ENCODE results near the gene EPN3.

Gene EPN3

DNA sequence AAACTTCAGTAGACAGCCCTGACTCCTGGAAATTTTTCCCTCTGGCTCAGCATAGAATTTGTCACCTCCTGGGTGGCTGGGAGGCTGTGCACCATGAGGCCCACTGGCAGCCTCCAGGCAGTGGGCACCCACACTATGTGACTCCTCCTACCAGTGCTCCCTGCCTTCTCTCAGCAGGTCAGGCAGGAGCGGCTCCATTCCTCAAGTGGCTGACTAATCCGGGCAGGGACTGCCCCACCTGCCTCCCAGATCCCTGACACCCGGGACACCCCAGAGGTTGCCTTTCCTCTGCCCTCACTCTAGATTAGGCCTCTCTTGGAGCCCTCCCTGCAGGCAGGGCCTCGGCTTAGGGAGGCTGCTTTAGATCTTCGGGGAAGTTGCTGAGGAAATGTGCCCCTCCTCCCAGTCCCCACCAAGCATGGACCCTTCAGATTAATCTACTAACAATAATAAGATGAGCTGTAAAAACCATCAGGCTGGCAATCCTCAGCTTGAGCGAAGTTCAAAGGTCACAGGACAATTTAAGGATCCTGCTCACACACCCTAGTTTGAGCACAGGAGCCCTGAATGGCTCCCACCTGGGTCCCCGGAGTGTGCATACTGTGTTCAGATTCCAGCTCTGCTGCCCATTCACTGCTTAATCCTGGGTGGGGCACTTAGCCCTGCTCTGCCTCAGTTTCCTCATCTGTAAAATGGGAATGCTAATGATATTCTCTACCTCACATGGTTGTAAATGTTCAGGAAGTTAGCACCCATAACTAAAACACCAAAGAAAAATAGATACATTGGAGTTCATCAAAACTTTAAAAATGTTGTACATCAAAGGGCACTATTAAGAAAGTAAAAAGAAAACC lies 34.3 kb upstream of the EPN3 start:
- Histone ChIP-seq H3K27ac (ENCODE audit: low read depth, low read length, severe bottlenecking) (no peak overlapping the region), H3K4me1 (ENCODE audit: control insufficient read depth, insufficient read depth, low read length, poor library complexity, severe bottlenecking) (no peaks in the 10 kb centered on the region), H3K9me3 (ENCODE audit: control insufficient read depth, low read length) (no peaks in the 10 kb centered on the region), H3K36me3 (ENCODE audit: control insufficient read depth, insufficient read depth, low read length) (no peaks in the 10 kb centered on the region), H3K4me3 (ENCODE audit: extremely low read depth, insufficient read depth, low read length, poor library complexity, severe bottlenecking) (no peak overlapping the region)
- 76 to 87% methylated on average over 4 to 6 of the region's 7 CpGs for WGBS, 2 experiments (ENCODE audit: insufficient coverage in 2 of 2)

DNA sequence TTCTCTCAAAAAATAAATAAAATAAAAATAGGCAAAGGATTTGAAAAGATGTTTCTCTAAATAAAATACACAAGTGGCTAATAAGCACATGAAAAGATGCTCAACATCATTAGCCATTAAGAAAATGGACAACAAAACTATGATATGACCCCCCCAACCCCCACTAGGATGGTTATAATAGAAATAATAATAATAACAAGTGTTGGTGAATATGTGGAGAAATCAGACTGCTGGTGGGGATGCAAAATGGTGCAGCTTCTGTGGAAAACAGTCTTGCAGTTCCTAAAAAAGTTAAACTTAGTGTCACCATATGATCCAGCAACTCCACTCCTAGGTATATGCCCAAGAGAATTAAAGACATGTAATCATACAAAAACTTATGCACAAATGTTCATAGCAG lies 33.3 kb upstream of the EPN3 start:
- Histone ChIP-seq H3K9me3 (ENCODE audit: control insufficient read depth, low read length) (no peaks in the 10 kb centered on the region), H3K4me1 (ENCODE audit: control insufficient read depth, insufficient read depth, low read length, poor library complexity, severe bottlenecking) (no peaks in the 10 kb centered on the region), H3K27ac (ENCODE audit: low read depth, low read length, severe bottlenecking) (no peak overlapping the region), H3K4me3 (ENCODE audit: extremely low read depth, insufficient read depth, low read length, poor library complexity, severe bottlenecking) (no peak overlapping the region), H3K36me3 (ENCODE audit: control insufficient read depth, insufficient read depth, low read length) (no peaks in the 10 kb centered on the region)

GRCh38 chr17:50499721-50500120 lies 32.8 kb upstream of the EPN3 start:
- Histone ChIP-seq H3K36me3 (ENCODE audit: control insufficient read depth, insufficient read depth, low read length) (no peaks in the 10 kb centered on the region), H3K4me3 (ENCODE audit: extremely low read depth, insufficient read depth, low read length, poor library complexity, severe bottlenecking) (no peak overlapping the region), H3K9me3 (ENCODE audit: control insufficient read depth, low read length) (no peaks in the 10 kb centered on the region), H3K27ac (ENCODE audit: low read depth, low read length, severe bottlenecking) (no peak overlapping the region), H3K4me1 (ENCODE audit: control insufficient read depth, insufficient read depth, low read length, poor library complexity, severe bottlenecking) (no peaks in the 10 kb centered on the region)
- WGBS, 2 experiments (ENCODE audit: insufficient coverage in 2 of 2), result 95 to 100% methylated on average over 2 of the region's 2 CpGs

DNA sequence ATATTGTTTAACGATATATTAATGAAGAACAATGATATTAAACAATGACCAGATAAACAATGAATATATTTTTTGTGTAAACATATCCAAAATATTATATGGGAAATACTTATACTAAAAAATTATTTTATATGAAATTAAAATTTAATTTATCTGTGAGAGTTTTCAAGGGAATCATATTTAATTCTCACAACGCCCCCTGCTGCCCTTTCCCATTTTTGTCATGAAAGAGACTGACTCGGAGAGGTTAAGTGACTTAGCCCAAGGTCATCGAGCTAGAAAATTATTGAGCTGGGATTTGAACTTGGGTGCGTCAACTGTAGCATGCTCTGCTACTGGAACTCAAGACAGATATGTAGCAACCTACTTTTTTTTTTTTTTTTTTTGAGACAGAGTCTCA lies 31.5 kb upstream of the EPN3 start:
- no peaks in the 10 kb centered on the region for H3K4me1 ChIP-seq (ENCODE audit: control insufficient read depth, insufficient read depth, low read length, poor library complexity, severe bottlenecking)
- WGBS, 2 experiments (ENCODE audit: insufficient coverage in 2 of 2), result 20 to 72% methylated on average over 1 to 2 of the region's 5 CpGs
- no peak overlapping the region for H3K4me3 ChIP-seq (ENCODE audit: extremely low read depth, insufficient read depth, low read length, poor library complexity, severe bottlenecking)
- H3K36me3 ChIP-seq (ENCODE audit: control insufficient read depth, insufficient read depth, low read length), result no peaks in the 10 kb centered on the region
- no peak overlapping the region for H3K27ac ChIP-seq (ENCODE audit: low read depth, low read length, severe bottlenecking)
- H3K9me3 ChIP-seq (ENCODE audit: control insufficient read depth, low read length), result no peaks in the 10 kb centered on the region

DNA sequence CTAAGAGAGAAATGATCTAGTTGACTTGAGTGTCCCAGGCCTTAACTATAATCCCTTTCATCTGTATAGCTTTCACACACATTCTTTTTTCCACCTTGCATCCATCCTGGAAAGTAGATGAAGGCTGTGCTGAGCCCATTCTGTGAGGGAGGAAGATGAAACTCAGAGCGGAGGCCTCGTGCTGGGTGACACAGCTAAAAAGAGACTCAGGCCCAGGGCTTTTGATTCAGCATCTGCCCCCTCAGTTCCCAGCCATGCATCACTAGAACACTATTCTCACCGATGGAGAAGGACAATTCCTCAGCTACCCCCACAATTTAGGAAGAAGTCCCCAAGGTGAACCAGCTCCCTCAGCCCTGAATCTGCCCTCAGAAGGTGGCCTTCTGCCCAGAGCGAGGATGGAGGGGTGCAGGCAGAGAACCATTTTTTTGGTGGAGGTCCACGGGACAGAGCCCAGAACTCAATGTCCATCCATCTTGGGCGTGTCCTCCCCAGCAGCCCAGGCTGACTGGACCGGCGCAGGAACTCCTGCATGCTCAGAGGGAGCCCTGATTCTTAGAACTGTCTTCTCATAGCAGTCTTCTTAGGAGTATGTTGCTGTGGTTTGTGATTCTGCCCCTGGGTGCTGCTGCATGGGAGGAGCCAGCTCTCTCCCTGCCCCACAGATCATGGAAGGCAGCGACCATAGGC lies 30.1 kb upstream of the EPN3 start:
- H3K27ac ChIP-seq (ENCODE audit: low read depth, low read length, severe bottlenecking), result no peak overlapping the region
- WGBS, 2 experiments (ENCODE audit: insufficient coverage in 2 of 2), result 89 to 98% methylated on average over 6 to 9 of the region's 9 CpGs

GRCh38 chr17:50505591-50506130 lies 26.9 kb upstream of the EPN3 start:
- no peak overlapping the region for H3K4me3 ChIP-seq (ENCODE audit: extremely low read depth, insufficient read depth, low read length, poor library complexity, severe bottlenecking)
- no peaks in the 10 kb centered on the region for H3K4me1 ChIP-seq (ENCODE audit: control insufficient read depth, insufficient read depth, low read length, poor library complexity, severe bottlenecking)
- 85 to 91% methylated on average over 3 to 4 of the region's 7 CpGs for WGBS, 2 experiments (ENCODE audit: insufficient coverage in 2 of 2)
- H3K36me3 ChIP-seq (ENCODE audit: control insufficient read depth, insufficient read depth, low read length), result no peaks in the 10 kb centered on the region
- H3K27ac ChIP-seq (ENCODE audit: low read depth, low read length, severe bottlenecking), result no peak overlapping the region
- H3K9me3 ChIP-seq (ENCODE audit: control insufficient read depth, low read length), result no peaks in the 10 kb centered on the region

More for the DNA sequence above, 30.1 kb upstream of the EPN3 start:
- Histone ChIP-seq H3K36me3 (ENCODE audit: control insufficient read depth, insufficient read depth, low read length) (no peaks in the 10 kb centered on the region), H3K4me1 (ENCODE audit: control insufficient read depth, insufficient read depth, low read length, poor library complexity, severe bottlenecking) (no peaks in the 10 kb centered on the region), H3K9me3 (ENCODE audit: control insufficient read depth, low read length) (no peaks in the 10 kb centered on the region), H3K4me3 (ENCODE audit: extremely low read depth, insufficient read depth, low read length, poor library complexity, severe bottlenecking) (no peak overlapping the region)

GRCh38 chr17:50506298-50506697 lies 26.2 kb upstream of the EPN3 start:
- H3K4me1 ChIP-seq (ENCODE audit: control insufficient read depth, insufficient read depth, low read length, poor library complexity, severe bottlenecking), result peaks cover 3% of the 10 kb centered on the region
- no peaks in the 10 kb centered on the region for H3K9me3 ChIP-seq (ENCODE audit: control insufficient read depth, low read length)
- H3K27ac ChIP-seq (ENCODE audit: low read depth, low read length, severe bottlenecking), result no peak overlapping the region
- H3K4me3 ChIP-seq (ENCODE audit: extremely low read depth, insufficient read depth, low read length, poor library complexity, severe bottlenecking), result no peak overlapping the region
- WGBS, 2 experiments (ENCODE audit: insufficient coverage in 2 of 2), result 87 to 89% methylated on average over 5 to 7 of the region's 7 CpGs
- H3K36me3 ChIP-seq (ENCODE audit: control insufficient read depth, insufficient read depth, low read length), result no peaks in the 10 kb centered on the region

GRCh38 chr17:50507871-50508572 lies 24.5 kb upstream of the EPN3 start, which contains the start of gene MYCBPAP:
TSS of gene MYCBPAP (plus strand) at chr17:50508439. CDS start at chr17:50508675, 236 bp downstream.
- Histone ChIP-seq H3K27ac (ENCODE audit: low read depth, low read length, severe bottlenecking) (peak within 1 kb of the TSS; percentile 16), H3K4me3 (ENCODE audit: extremely low read depth, insufficient read depth, low read length, poor library complexity, severe bottlenecking) (peak within 1 kb of the TSS; percentile 38), H3K4me1 (ENCODE audit: control insufficient read depth, insufficient read depth, low read length, poor library complexity, severe bottlenecking) (peaks cover 6% of the 10 kb centered on the region), H3K9me3 (ENCODE audit: control insufficient read depth, low read length) (no peaks in the 10 kb centered on the region), H3K36me3 (ENCODE audit: control insufficient read depth, insufficient read depth, low read length) (no peaks in the 10 kb centered on the region)
- 7 to 14% methylated on average over 46 to 59 of the region's 66 CpGs for WGBS, 2 experiments (ENCODE audit: insufficient coverage in 2 of 2)

DNA sequence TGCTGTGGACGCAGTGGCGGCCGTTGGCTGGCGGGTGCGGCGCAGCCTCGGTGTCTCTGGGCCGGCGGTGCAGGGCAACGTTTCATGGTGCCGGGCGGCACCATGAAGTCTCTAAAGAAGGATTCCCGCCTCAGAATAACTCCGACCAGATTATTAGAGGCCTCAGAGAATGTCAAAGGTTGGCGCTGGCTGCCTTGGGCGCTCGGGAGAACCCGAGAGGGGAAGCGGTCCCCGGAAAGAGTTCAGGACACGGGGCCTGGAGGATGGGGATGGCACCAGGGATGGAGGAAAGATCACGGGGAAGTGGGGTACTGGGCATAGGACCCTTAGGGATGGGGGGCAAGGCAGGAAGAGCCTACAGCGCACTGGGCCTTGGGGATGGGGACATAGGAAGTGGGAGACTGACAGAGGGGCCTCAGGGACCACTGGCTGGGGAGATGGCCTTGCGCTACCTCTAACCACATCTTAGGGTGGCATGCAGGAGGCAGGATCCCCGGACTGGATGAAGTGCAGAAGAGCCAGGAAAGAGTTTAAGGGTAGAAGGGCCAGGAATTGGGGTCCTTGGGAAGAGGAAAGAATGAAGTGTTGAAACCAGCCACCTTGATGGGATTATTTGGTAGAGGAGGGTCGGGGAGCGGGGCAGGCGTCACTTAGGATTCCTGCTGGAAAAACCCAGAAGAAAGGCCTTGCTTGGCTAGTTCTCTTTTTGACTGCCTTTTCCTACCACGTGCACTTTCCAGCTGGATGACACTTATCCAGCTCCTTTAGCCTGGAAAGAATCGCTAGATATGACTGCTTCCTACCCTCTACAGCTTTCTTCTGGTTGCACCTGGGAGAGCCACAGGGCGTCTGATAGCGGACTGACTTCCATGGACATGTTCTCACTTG lies 23.7 kb upstream of the EPN3 start:
- peaks cover 6% of the 10 kb centered on the region for H3K4me1 ChIP-seq (ENCODE audit: control insufficient read depth, insufficient read depth, low read length, poor library complexity, severe bottlenecking)
- H3K36me3 ChIP-seq (ENCODE audit: control insufficient read depth, insufficient read depth, low read length), result no peaks in the 10 kb centered on the region
- 32 to 39% methylated on average over 28 to 30 of the region's 32 CpGs for WGBS, 2 experiments (ENCODE audit: insufficient coverage in 2 of 2)
- H3K9me3 ChIP-seq (ENCODE audit: control insufficient read depth, low read length), result no peaks in the 10 kb centered on the region
- no peak overlapping the region for H3K27ac ChIP-seq (ENCODE audit: low read depth, low read length, severe bottlenecking)
- peak overlapping the region; percentile 38 for H3K4me3 ChIP-seq (ENCODE audit: extremely low read depth, insufficient read depth, low read length, poor library complexity, severe bottlenecking)

DNA sequence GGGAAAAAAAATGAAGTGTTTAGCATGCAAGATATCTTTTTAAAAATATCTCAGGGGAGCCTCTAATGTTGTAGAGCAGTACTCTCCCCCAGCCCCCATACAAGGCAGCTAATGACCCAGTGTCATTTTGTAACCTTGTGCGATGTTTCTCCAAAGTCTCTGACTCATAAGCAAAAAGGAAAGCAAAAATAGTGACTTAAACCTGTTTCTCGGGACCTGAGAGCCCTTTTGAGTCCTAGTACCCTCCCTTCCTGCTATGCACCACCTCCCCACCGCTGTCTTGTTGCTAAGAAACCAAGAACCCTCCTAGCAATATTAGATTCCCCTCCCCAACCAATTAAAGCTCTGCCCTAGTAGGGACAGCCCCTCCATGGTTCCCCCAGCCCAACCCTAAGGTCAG lies 21.5 kb upstream of the EPN3 start:
- Histone ChIP-seq H3K9me3 (ENCODE audit: control insufficient read depth, low read length) (no peaks in the 10 kb centered on the region), H3K4me3 (ENCODE audit: extremely low read depth, insufficient read depth, low read length, poor library complexity, severe bottlenecking) (no peak overlapping the region), H3K27ac (ENCODE audit: low read depth, low read length, severe bottlenecking) (no peak overlapping the region), H3K4me1 (ENCODE audit: control insufficient read depth, insufficient read depth, low read length, poor library complexity, severe bottlenecking) (peaks cover 11% of the 10 kb centered on the region), H3K36me3 (ENCODE audit: control insufficient read depth, insufficient read depth, low read length) (no peaks in the 10 kb centered on the region)
- WGBS, 2 experiments (ENCODE audit: insufficient coverage in 2 of 2), result 66 to 82% methylated on average over 3 of the region's 3 CpGs
